NK-92 (cell line): ENCODE data around the gene ADARB2.
"Not testable (repeated sequence)": the region's sequence is repeated elsewhere in the genome, so short reads cannot be mapped to it uniquely, and the experiment has no call there.

Experiments
- DNase-seq: peaks from one replicate; lab custom pipeline; 2025; ENCODE audit not compliant: unreplicated experiment; lab: John Stamatoyannopoulos, UW

ADARB2 gene

GRCh38 chr10:1247598-1248261, 489.6 kb downstream of the ADARB2 start:
- DNase-seq: no peak

- DNase-seq: no peak
These were observed 492.8 kb downstream of the ADARB2 start for GRCh38 chr10:1244493-1244892.

- DNase-seq: no peak
These were observed 493.7 kb downstream of the ADARB2 start for GRCh38 chr10:1243486-1244234.

- DNase-seq: no peak
These were observed 494.4 kb downstream of the ADARB2 start for GRCh38 chr10:1242975-1243374.

GRCh38 chr10:1241973-1242935, 495.1 kb downstream of the ADARB2 start:
- DNase-seq: no peak

- no peak for DNase-seq
These were observed 495.9 kb downstream of the ADARB2 start for GRCh38 chr10:1241322-1241890.

GRCh38 chr10:1240341-1240775, 497.0 kb downstream of the ADARB2 start:
- DNase-seq: no peak

GRCh38 chr10:1233031-1233430, 504.3 kb downstream of the ADARB2 start:
- no peak for DNase-seq

GRCh38 chr10:1232164-1232911, 505.0 kb downstream of the ADARB2 start:
- no peak for DNase-seq

- DNase-seq: no peak
These were observed 506.6 kb downstream of the ADARB2 start for GRCh38 chr10:1230592-1231275.

GRCh38 chr10:1230138-1230537, 507.2 kb downstream of the ADARB2 start:
- no peak for DNase-seq

GRCh38 chr10:1229574-1229973, 507.8 kb downstream of the ADARB2 start:
- DNase-seq: no peak

- DNase-seq: no peak
These were observed 508.2 kb downstream of the ADARB2 start for GRCh38 chr10:1229116-1229515.

- no peak for DNase-seq
These were observed 508.8 kb downstream of the ADARB2 start for GRCh38 chr10:1228467-1228975.

GRCh38 chr10:1227510-1228402, 509.6 kb downstream of the ADARB2 start:
- no peak for DNase-seq

GRCh38 chr10:1226907-1227306, 510.4 kb downstream of the ADARB2 start:
- DNase-seq: not testable (repeated sequence)

- DNase-seq: not testable (repeated sequence)
These were observed 517.5 kb downstream of the ADARB2 start for GRCh38 chr10:1219874-1220273.

- no peak for DNase-seq
These were observed 519.7 kb downstream of the ADARB2 start for GRCh38 chr10:1217661-1218060.

GRCh38 chr10:1217237-1217587, 520.1 kb downstream of the ADARB2 start:
- no peak for DNase-seq
